Fibroblast of skin of scalp (primary cell): ENCODE measurements around the gene XPC. TPM values are rescaled to one million over a fixed set of nuclear protein-coding genes. Genes with fewer than 3 reads are reported as not detected.
"Not testable (repeated sequence)": the region's sequence is repeated elsewhere in the genome, so short reads cannot be mapped to it uniquely, and the experiment has no call there.

ENCODE experiments used
- DNase-seq: peaks from one replicate; pipeline ENCODE4 v3.0.0-alpha.2; 2013
- polyA plus RNA-seq, 2 experiments: library from polyadenylated mRNA; unstranded; fragments of 120-200 nt; gene quantifications; one replicate each; pipeline ENCODE4 v1.2.1, GENCODE V29; 2013; ENCODE audit not compliant: insufficient read length in 2 of 2

The XPC gene
- 25.5 TPM for polyA plus RNA-seq (2013, experiment 1 of 2; ENCODE audit: insufficient read length)
- 28.9 TPM for polyA plus RNA-seq (2013, experiment 2 of 2; ENCODE audit: insufficient read length)

GRCh38 chr3:14178247-14179113 is at the start of gene XPC, which contains the start of gene LSM3:
XPC (minus strand) TSS chr3:14178601; CDS start chr3:14178568, 33 bp downstream.
LSM3 (plus strand) TSS chr3:14178817; CDS start chr3:14178861, 44 bp downstream.
- DNase-seq = peak; percentile 99

- no peak for DNase-seq
These were observed 49.5 kb upstream of the XPC start for GRCh38 chr3:14227856-14228255.

- DNase-seq = not testable (repeated sequence)
These were observed 48.0 kb upstream of the XPC start for GRCh38 chr3:14226351-14226750.

GRCh38 chr3:14225421-14225820 is 47.0 kb upstream of the XPC start:
- DNase-seq = no peak

GRCh38 chr3:14224895-14225294 is 46.5 kb upstream of the XPC start:
- DNase-seq = peak; percentile 59

GRCh38 chr3:14223595-14223994 is 45.2 kb upstream of the XPC start:
- DNase-seq = no peak

GRCh38 chr3:14222900-14223594 is 44.6 kb upstream of the XPC start:
- DNase-seq = peak; percentile 67

GRCh38 chr3:14222457-14222856 is 44.1 kb upstream of the XPC start:
- DNase-seq = no peak

GRCh38 chr3:14221902-14222301 is 43.5 kb upstream of the XPC start:
- no peak for DNase-seq

- no peak for DNase-seq
These were observed 42.5 kb upstream of the XPC start for GRCh38 chr3:14220933-14221332.

GRCh38 chr3:14218355-14218754 is 40.0 kb upstream of the XPC start:
- DNase-seq = no peak

- peak; percentile 85 for DNase-seq
These were observed 38.1 kb upstream of the XPC start for GRCh38 chr3:14216257-14217048.

GRCh38 chr3:14214764-14215163 is 36.4 kb upstream of the XPC start:
- no peak for DNase-seq

GRCh38 chr3:14213066-14213774 is 34.8 kb upstream of the XPC start:
- DNase-seq = no peak

- no peak for DNase-seq
These were observed 33.6 kb upstream of the XPC start for GRCh38 chr3:14212032-14212431.

- peak; percentile 53 for DNase-seq
These were observed 33.2 kb upstream of the XPC start for GRCh38 chr3:14211621-14212020.

- DNase-seq = peak; percentile 99
These were observed 32.6 kb upstream of the XPC start for GRCh38 chr3:14210843-14211594.

GRCh38 chr3:14210290-14210688 is 31.9 kb upstream of the XPC start:
- DNase-seq = peak; percentile 47

GRCh38 chr3:14209581-14210289 is 31.3 kb upstream of the XPC start:
- DNase-seq = no peak

- DNase-seq = peak; percentile 47
These were observed 30.6 kb upstream of the XPC start for GRCh38 chr3:14208977-14209394.

GRCh38 chr3:14208168-14208567 is 29.8 kb upstream of the XPC start:
- DNase-seq = no peak
